ENCODE measurements around the gene ELFN1. TPM values are rescaled to one million over a fixed set of nuclear protein-coding genes. Genes with fewer than 3 reads are reported as not detected.

The ELFN1 gene
- total RNA-seq, 6 donors from 2014 or later: 0.11 to 3.0 (median 0.30) TPM; not detected in 1

- no peak for TF ChIP-seq CTCF (IDR thresholded peaks at IDR 0.05)
- TF ChIP-seq EP300 (IDR thresholded peaks at IDR 0.05): no peak
- TF ChIP-seq POLR2A (IDR thresholded peaks at IDR 0.05): no peak
- TF ChIP-seq POLR2AphosphoS5 (IDR thresholded peaks at IDR 0.05): no peak
These were observed 33.4 kb downstream of the ELFN1 start for GRCh38 chr7:1703441-1703840.

GRCh38 chr7:1703871-1704810 lies 34.1 kb downstream of the ELFN1 start:
- no peaks in the 10 kb centered on the region for H3K4me1 ChIP-seq
- peaks cover 5 to 14% (median 11%) of the 10 kb centered on the region in 4 donors for H3K9me3 ChIP-seq
- ATAC-seq (ENCODE audit: low FRiP score in 2 of 2) (peak in 1 of 2 donors; percentile 38), DNase-seq (peak in 1 of 2 donors; percentile 8)
- H3K4me3 ChIP-seq: no peak overlapping the region
- no peak overlapping the region for H3K27ac ChIP-seq
- 87 to 88% methylated on average over 3 to 17 of the region's 20 CpGs for WGBS, 2 donors
- H3K36me3 ChIP-seq: no peaks in the 10 kb centered on the region
- H3K27me3 ChIP-seq: no peaks in the 10 kb centered on the region
- TF ChIP-seq POLR2AphosphoS5 (IDR thresholded peaks at IDR 0.05) (no peak), CTCF (IDR thresholded peaks at IDR 0.05) (no peak), EP300 (IDR thresholded peaks at IDR 0.05) (no peak), POLR2A (IDR thresholded peaks at IDR 0.05) (no peak)

More at GRCh38 chr7:1703441-1703840, 33.4 kb downstream of the ELFN1 start:
- Histone ChIP-seq H3K27ac (no peak overlapping the region), H3K36me3 (no peaks in the 10 kb centered on the region), H3K27me3 (no peaks in the 10 kb centered on the region), H3K4me3 (no peak overlapping the region), H3K9me3 (peaks cover 5 to 14% (median 9%) of the 10 kb centered on the region in 4 donors), H3K4me1 (no peaks in the 10 kb centered on the region)
- WGBS, 2 donors: 32 to 48% methylated on average over 3 to 8 of the region's 8 CpGs
- ATAC-seq (ENCODE audit: low FRiP score in 2 of 2) (no peak), DNase-seq (peak in 1 of 2 donors; percentile 1)

- 69 to 74% methylated on average over 17 to 25 of the region's 26 CpGs for WGBS, 2 donors
- DNase-seq (peak in 1 of 2 donors; percentile 14), ATAC-seq (ENCODE audit: low FRiP score in 2 of 2) (peak in 1 of 2 donors; percentile 8)
- Histone ChIP-seq H3K4me1 (no peaks in the 10 kb centered on the region), H3K27ac (no peak overlapping the region), H3K9me3 (peaks cover 10 to 23% (median 17%) of the 10 kb centered on the region in 4 donors), H3K4me3 (no peak overlapping the region), H3K27me3 (no peaks in the 10 kb centered on the region), H3K36me3 (no peaks in the 10 kb centered on the region)
- no peak for TF ChIP-seq POLR2A (IDR thresholded peaks at IDR 0.05)
- TF ChIP-seq CTCF (IDR thresholded peaks at IDR 0.05): no peak
- no peak for TF ChIP-seq POLR2AphosphoS5 (IDR thresholded peaks at IDR 0.05)
- TF ChIP-seq EP300 (IDR thresholded peaks at IDR 0.05): no peak
These were observed 35.0 kb downstream of the ELFN1 start for GRCh38 chr7:1704811-1705738.

GRCh38 chr7:1705856-1706255 lies 35.8 kb downstream of the ELFN1 start:
- no peak for ATAC-seq (ENCODE audit: low FRiP score in 2 of 2)

More at GRCh38 chr7:1705856-1706255, 35.8 kb downstream of the ELFN1 start:
- Histone ChIP-seq H3K9me3 (peaks cover 10 to 28% (median 18%) of the 10 kb centered on the region in 4 donors), H3K36me3 (no peaks in the 10 kb centered on the region), H3K27ac (no peak overlapping the region), H3K27me3 (no peaks in the 10 kb centered on the region), H3K4me3 (no peak overlapping the region), H3K4me1 (no peaks in the 10 kb centered on the region)
- 88 to 90% methylated on average over 13 of the region's 13 CpGs for WGBS, 2 donors
- TF ChIP-seq EP300 (IDR thresholded peaks at IDR 0.05) (no peak), POLR2A (IDR thresholded peaks at IDR 0.05) (no peak), CTCF (IDR thresholded peaks at IDR 0.05) (no peak), POLR2AphosphoS5 (IDR thresholded peaks at IDR 0.05) (no peak)
- DNase-seq: peak in 1 of 2 donors; percentile 11
